HG02588 (cell line): Measurements from ENCODE around the gene C16orf89.
"Not testable (repeated sequence)": the region's sequence is repeated elsewhere in the genome, so short reads cannot be mapped to it uniquely, and the experiment has no call there.

ENCODE experiments used
- ATAC-seq: cut with Tn5 transposase; IDR thresholded peaks from one replicate; pipeline ENCODE4 v1.9.1; 2021; ENCODE audit warnings: mild to moderate bottlenecking, moderate library complexity; ENCODE audit not compliant: unreplicated experiment

C16orf89 gene

DNA sequence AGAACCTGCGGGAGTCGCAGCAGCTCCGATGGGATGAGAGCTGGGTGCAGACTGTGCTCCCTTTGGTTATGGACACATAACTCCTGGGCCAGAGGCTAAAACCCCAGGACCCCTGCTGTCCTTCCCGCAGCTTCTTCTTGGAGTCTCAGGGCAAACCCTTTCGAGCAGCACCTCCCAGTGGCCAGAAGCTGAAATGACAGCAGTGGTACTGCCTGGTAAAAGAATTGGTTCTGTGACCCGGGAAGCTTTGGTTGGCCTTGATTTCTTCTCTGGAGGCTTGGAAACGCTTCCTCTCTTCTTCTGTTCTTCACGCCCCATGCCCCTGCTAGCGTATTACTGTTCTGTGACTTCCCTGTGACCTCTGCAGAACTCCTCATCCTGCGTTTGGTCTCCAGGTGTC, 19.0 kb upstream of the C16orf89 start:
- ATAC-seq = not testable (repeated sequence)

DNA sequence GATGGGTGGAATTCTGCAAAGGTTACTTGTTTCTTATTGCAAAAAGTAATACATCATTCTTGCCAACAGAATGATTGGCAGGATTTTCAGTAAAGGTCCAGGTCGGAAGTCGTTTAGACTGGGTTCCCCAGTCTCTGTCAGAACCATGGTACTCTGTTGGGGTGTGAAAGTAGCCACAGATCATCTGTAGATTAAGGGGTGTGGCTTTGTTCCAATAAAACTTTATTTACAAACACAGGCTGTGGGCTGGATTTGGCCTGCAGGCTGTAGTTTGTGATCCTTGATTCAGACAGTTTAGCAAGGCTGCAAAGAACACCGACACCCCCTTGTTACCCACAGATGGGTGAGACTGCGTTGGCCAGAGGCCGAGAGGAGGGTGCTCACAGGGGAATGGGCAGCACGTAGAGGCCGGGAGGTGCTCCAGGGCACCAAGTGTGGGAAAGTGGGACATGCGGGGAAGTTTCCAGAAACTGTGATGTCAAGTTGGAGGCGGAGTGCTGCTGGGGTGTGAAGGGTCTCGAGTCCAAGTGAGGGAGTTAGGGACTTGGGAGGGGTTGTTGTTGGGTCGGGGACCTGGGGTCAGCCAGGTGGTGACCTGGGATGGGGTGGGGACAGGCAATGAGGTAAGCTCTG, 18.5 kb upstream of the C16orf89 start:
- not testable (repeated sequence) for ATAC-seq

DNA sequence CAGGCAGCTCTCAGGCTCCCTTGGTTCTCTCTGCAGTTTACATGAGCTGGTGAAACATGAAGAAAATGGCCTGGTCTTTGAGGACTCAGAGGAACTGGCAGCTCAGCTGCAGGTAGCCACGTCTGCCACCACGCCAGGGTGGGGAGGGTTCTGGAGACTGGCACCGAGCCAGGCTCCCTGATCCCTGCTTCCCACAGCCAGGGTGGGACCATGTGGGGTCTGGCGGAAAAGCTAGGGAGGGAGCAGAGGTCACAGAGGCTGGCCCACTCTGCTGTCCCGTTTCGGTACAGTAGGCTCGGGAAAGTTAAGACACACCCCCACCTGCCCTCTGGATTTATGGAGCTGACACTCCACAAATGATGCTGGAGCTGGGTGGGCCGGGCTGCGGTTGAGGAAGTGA, 17.9 kb upstream of the C16orf89 start:
- ATAC-seq = not testable (repeated sequence)

GRCh38 chr16:5080996-5081395, 15.2 kb upstream of the C16orf89 start:
- not testable (repeated sequence) for ATAC-seq

- not testable (repeated sequence) for ATAC-seq
Observed at GRCh38 chr16:5080461-5080860, 14.7 kb upstream of the C16orf89 start.

- ATAC-seq = no peak
Observed at GRCh38 chr16:5078626-5079025, 12.9 kb upstream of the C16orf89 start.

GRCh38 chr16:5077304-5077703, 11.5 kb upstream of the C16orf89 start:
- no peak for ATAC-seq

GRCh38 chr16:5075637-5076036, 9.9 kb upstream of the C16orf89 start:
- no peak for ATAC-seq

DNA sequence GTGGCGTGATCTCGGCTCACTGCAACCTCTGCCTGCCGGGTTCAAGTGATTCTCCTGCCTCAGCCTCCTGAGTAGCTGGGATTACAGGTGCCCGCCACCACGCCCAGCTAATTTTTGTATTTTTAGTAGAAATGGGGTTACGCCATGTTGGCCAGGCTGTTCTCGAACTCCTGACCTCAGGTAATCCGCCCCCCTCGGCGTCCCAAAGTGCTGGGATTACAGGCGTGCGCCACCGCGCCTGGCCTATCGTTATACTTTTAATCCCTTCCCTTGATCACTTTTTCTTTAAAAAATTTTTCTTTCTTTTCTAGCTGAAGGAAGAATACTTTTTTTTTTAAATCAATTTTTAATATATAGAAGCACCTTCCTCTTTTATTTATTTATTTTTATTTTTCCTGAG, 8.0 kb upstream of the C16orf89 start:
- not testable (repeated sequence) for ATAC-seq

DNA sequence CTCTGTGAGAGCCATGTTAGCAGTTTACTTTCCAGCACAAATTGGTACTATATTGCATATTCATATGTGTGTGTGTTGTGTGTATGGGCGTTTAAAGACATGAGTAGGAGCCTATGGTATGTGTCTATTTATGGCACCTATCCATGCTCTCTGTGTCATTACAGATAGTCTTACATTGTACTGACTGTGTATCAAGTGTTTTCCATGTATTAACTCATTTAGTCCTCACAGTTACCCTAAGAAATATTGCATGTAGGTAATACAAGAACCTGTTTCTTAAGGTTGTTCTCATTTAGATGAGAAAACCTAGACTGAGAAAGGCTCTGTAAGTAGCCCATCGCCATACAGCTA, 7.5 kb upstream of the C16orf89 start:
- ATAC-seq = no peak

GRCh38 chr16:5072334-5073278, 6.8 kb upstream of the C16orf89 start:
- no peak for ATAC-seq

- ATAC-seq = peak; percentile 77
Observed at GRCh38 chr16:5071681-5072333, 6.1 kb upstream of the C16orf89 start, which contains the start of gene ALG1. TSS of gene ALG1 (plus strand) at chr16:5071843. CDS start at chr16:5071850, 7 bp downstream.

- no peak for ATAC-seq
Observed at GRCh38 chr16:5071341-5071680, 5.6 kb upstream of the C16orf89 start.

GRCh38 chr16:5070431-5071186, 4.9 kb upstream of the C16orf89 start:
- ATAC-seq = no peak

- no peak for ATAC-seq
Observed at GRCh38 chr16:5069854-5070253, 4.1 kb upstream of the C16orf89 start.

GRCh38 chr16:5069048-5069447, 3.3 kb upstream of the C16orf89 start:
- no peak for ATAC-seq

DNA sequence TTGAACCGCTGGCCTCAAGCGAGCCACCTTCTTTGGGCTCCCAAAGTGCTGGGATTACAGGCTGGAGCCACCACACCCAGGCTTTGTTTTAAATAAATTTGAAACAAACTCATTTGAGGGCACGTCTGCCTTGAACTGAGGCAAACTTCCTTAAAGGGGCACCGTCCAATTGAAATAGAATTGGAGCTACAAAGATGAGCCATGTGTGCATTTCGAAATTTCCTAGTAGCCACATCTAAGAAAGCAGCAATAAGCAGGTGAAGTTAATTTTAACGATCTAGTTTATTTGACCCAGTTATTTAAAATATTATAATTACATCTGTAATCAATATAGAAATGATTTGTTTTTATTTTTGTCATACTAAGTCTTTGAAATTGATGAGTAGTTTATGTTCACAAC, 755 bp upstream of the C16orf89 start:
- no peak for ATAC-seq

DNA sequence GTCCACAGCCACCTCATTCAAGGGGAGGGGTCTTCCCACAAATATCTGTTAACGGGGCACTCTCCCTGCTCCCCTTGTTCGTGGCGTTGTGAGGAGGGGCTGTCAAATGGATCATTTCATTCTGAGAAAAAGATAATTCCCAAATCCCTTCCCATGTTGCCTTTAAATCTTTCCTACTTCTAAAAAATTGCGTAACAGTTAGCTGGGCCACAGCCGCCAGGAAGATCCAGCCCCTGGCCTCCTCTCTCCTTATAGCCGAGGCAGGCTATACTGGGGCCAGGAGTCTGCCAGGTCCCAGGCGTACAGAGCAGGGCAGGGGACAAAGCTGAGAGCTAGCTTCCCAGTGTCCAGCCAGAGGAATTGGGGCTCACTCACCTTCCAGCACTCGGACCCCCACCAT, 430 bp downstream of the C16orf89 start:
- no peak for ATAC-seq

GRCh38 chr16:5064915-5065314, 841 bp downstream of the C16orf89 start:
- ATAC-seq = no peak

- ATAC-seq = no peak
Observed at GRCh38 chr16:5062790-5063765, 2.7 kb downstream of the C16orf89 start.
